H1 (cell line): Measurements from ENCODE around the gene RAI2.

ENCODE experiments used
- MAFK ChIP-seq: IDR thresholded peaks from 2 replicates; pipeline ENCODE4 v1.6.1; 2012; ENCODE audit warnings: low read depth, mild to moderate bottlenecking, improper control_type of control experiment, low read length
- POLR2A ChIP-seq, 2 experiments: IDR thresholded peaks; 1 replicate in 1 of 2; 2 replicates in 1 of 2; pipeline ENCODE4 v1.6.1; 2011; ENCODE audit warnings: low read depth in 2 of 2, low read length in 2 of 2, mild to moderate bottlenecking in 2 of 2; ENCODE audit errors: control extremely low read depth in 1 of 2

GRCh38 chrX:17824980-17825379, 36.1 kb downstream of the RAI2 start:
- TF ChIP-seq MAFK = no peak
- TF ChIP-seq POLR2A (IDR thresholded peaks at IDR 0.05; ENCODE audit: control extremely low read depth in 1 of 2, low read depth in 2 of 2, low read length in 2 of 2) = no peak
